ENCODE data around the gene TBC1D10B.

Gene TBC1D10B

DNA sequence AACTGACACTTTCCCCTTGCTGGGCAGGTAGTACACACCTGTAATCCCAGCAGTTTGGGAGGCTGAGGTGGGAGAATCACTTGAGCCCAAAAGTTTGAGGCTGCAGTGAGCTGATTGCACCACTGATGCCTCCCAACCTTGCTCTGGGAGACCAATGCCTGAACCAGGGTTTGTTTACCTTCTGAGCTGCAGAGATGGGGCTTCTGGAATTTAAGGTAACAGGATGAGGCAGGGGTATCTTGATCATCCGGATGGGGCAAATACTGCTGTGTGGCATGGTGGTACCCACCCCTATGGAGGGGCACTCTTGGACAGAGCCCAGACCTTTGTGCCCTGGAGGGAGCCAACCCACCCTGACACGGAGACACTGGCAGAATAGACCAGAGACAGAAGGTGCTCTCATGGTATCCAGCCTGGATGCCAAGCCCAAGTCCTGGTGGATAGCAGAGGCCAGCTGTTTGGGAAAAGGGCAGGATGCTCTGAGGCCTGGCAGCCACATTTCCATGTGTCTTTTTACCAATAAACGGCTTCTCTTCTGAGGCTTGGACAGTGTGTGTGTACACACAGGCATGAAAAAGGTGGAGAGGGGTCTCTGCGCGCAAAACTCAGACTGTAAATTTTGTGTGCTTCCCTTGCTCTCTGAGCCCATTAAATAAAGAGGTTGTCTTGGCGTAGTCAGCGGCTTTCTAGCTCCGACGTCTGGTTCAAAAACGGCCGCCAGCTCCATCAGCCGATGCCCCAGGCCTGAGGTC is 29.3 kb upstream of the TBC1D10B start:
- peak overlapping the region; percentile 50 for H3K4me3 ChIP-seq (ENCODE audit: low read depth, low read length, poor library complexity, severe bottlenecking)
- H3K9me3 ChIP-seq (ENCODE audit: low read length), result no peaks in the 10 kb centered on the region
- peak overlapping the region; percentile 24; the same call in 1 of the 2 replicates for H3K9ac ChIP-seq (ENCODE audit: low read length)
- H3F3A ChIP-seq (ENCODE audit: insufficient read depth, low read length), result no peaks in the 10 kb centered on the region
- H3K36me3 ChIP-seq (ENCODE audit: insufficient read depth, low read length), result peaks cover 30% of the 10 kb centered on the region
- H3K4me2 ChIP-seq (ENCODE audit: low read length), result peak overlapping the region; percentile 75
- no peaks in the 10 kb centered on the region for H3K79me2 ChIP-seq (ENCODE audit: insufficient read depth, low read length)
- H3K9me2 ChIP-seq (ENCODE audit: low read depth, low read length), result no peaks in the 10 kb centered on the region
- no peak for TF ChIP-seq EZH2 (IDR thresholded peaks at IDR 0.05; ENCODE audit: borderline replicate concordance, low read length)
- H3K27me3 ChIP-seq (ENCODE audit: insufficient read depth, low read length), result no peaks in the 10 kb centered on the region
- no peak overlapping the region for H2AFZ ChIP-seq (ENCODE audit: low read length)
- H3K27ac ChIP-seq (ENCODE audit: low read depth, low read length, poor library complexity, severe bottlenecking), result no peak overlapping the region
- H4K20me1 ChIP-seq (ENCODE audit: insufficient read depth, low read length), result no peaks in the 10 kb centered on the region
- peaks cover 27% of the 10 kb centered on the region for H3K4me1 ChIP-seq (ENCODE audit: insufficient read depth, low read length, severe bottlenecking)

DNA sequence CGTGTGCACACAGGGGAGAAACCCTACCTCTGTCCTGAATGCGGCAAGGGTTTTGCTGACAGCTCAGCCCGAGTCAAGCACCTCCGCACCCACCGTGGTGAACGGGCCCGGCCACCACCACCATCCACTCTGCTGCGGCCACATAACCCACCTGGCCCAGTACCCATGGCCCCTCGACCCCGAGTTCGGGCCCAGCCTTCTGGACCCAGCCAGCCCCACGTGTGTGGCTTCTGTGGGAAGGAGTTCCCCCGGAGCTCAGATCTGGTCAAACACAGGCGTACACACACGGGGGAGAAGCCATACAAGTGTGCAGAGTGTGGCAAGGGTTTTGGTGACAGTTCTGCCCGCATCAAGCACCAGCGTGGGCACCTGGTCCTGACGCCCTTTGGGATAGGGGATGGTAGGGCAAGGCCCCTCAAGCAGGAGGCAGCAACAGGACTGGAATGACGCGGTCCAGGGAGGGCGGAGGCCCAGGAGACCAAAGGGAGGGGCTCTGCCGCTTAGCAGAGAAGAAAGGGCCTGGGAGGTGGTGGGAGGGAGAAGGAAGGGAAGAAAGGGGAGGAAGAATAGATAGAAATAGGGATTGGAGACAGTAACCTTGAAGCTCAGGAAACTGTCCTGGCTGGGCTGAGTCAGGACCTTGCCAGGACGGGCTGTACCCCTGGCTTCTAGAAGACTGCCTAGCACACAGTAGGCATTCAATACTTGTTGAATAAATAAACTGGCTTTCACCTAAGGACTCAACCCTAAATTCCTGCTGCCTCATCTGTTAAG is 28.6 kb upstream of the TBC1D10B start:
- H3K36me3 ChIP-seq (ENCODE audit: insufficient read depth, low read length), result peaks cover 30% of the 10 kb centered on the region
- no peak overlapping the region for H3K4me2 ChIP-seq (ENCODE audit: low read length)
- H3K27ac ChIP-seq (ENCODE audit: low read depth, low read length, poor library complexity, severe bottlenecking), result no peak overlapping the region
- peaks cover 34% of the 10 kb centered on the region for H3K4me1 ChIP-seq (ENCODE audit: insufficient read depth, low read length, severe bottlenecking)
- no peaks in the 10 kb centered on the region for H3K9me3 ChIP-seq (ENCODE audit: low read length)
- no peak overlapping the region for H3K9ac ChIP-seq (ENCODE audit: low read length)
- H3K4me3 ChIP-seq (ENCODE audit: low read depth, low read length, poor library complexity, severe bottlenecking), result no peak overlapping the region
- TF ChIP-seq EZH2 (IDR thresholded peaks at IDR 0.05; ENCODE audit: borderline replicate concordance, low read length), result no peak
- TF ChIP-seq, protein P1, sequence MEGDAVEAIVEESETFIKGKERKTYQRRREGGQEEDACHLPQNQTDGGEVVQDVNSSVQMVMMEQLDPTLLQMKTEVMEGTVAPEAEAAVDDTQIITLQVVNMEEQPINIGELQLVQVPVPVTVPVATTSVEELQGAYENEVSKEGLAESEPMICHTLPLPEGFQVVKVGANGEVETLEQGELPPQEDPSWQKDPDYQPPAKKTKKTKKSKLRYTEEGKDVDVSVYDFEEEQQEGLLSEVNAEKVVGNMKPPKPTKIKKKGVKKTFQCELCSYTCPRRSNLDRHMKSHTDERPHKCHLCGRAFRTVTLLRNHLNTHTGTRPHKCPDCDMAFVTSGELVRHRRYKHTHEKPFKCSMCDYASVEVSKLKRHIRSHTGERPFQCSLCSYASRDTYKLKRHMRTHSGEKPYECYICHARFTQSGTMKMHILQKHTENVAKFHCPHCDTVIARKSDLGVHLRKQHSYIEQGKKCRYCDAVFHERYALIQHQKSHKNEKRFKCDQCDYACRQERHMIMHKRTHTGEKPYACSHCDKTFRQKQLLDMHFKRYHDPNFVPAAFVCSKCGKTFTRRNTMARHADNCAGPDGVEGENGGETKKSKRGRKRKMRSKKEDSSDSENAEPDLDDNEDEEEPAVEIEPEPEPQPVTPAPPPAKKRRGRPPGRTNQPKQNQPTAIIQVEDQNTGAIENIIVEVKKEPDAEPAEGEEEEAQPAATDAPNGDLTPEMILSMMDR (IDR thresholded peaks at IDR 0.05; ENCODE audit: low read length), result no peak
- H2AFZ ChIP-seq (ENCODE audit: low read length), result no peak overlapping the region
- H4K20me1 ChIP-seq (ENCODE audit: insufficient read depth, low read length), result no peaks in the 10 kb centered on the region
- H3K27me3 ChIP-seq (ENCODE audit: insufficient read depth, low read length), result no peaks in the 10 kb centered on the region
- no peaks in the 10 kb centered on the region for H3K9me2 ChIP-seq (ENCODE audit: low read depth, low read length)
- H3F3A ChIP-seq (ENCODE audit: insufficient read depth, low read length), result no peaks in the 10 kb centered on the region
- no peaks in the 10 kb centered on the region for H3K79me2 ChIP-seq (ENCODE audit: insufficient read depth, low read length)

DNA sequence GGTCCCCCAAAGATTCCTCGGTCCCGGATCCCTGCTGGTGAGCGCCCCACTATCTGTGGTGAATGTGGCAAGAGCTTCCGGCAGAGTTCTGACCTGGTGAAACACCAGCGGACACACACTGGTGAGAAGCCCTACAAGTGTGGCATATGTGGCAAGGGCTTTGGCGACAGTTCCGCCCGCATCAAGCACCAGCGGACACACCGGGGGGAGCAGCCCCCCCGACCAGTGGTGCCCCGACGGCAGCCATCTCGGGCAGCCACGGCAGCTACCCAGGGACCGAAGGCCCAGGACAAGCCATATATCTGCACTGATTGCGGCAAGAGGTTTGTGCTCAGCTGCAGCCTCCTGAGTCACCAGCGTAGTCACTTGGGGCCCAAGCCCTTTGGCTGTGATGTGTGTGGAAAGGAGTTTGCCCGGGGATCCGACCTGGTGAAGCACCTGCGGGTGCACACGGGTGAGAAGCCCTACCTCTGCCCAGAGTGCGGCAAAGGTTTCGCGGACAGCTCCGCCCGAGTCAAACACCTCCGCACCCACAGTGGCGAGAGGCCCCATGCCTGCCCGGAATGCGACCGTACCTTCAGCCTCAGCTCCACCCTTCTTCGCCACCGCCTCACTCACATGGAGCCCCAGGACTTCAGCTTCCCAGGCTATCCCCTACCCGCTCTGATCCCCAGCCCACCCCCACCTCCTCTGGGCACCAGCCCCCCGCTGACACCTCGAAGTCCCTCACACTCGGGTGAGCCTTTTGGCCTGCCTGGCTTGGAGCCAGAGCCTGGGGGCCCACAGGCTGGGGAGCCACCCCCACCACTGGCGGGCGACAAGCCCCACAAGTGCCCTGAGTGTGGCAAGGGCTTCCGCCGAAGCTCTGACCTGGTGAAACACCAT is 27.7 kb upstream of the TBC1D10B start:
- Histone ChIP-seq H3K4me3 (ENCODE audit: low read depth, low read length, poor library complexity, severe bottlenecking) (no peak overlapping the region), H3K79me2 (ENCODE audit: insufficient read depth, low read length) (no peaks in the 10 kb centered on the region), H3K9me2 (ENCODE audit: low read depth, low read length) (no peaks in the 10 kb centered on the region), H3F3A (ENCODE audit: insufficient read depth, low read length) (no peaks in the 10 kb centered on the region), H3K36me3 (ENCODE audit: insufficient read depth, low read length) (peaks cover 30% of the 10 kb centered on the region), H3K9ac (ENCODE audit: low read length) (no peak overlapping the region), H2AFZ (ENCODE audit: low read length) (no peak overlapping the region), H3K9me3 (ENCODE audit: low read length) (no peaks in the 10 kb centered on the region), H4K20me1 (ENCODE audit: insufficient read depth, low read length) (no peaks in the 10 kb centered on the region), H3K27ac (ENCODE audit: low read depth, low read length, poor library complexity, severe bottlenecking) (no peak overlapping the region), H3K27me3 (ENCODE audit: insufficient read depth, low read length) (no peaks in the 10 kb centered on the region), H3K4me1 (ENCODE audit: insufficient read depth, low read length, severe bottlenecking) (peaks cover 35% of the 10 kb centered on the region), H3K4me2 (ENCODE audit: low read length) (no peak overlapping the region)
- TF ChIP-seq, protein P1 (IDR thresholded peaks at IDR 0.05; ENCODE audit: low read length), result no peak
- TF ChIP-seq EZH2 (IDR thresholded peaks at IDR 0.05; ENCODE audit: borderline replicate concordance, low read length), result no peak

Measured in OCI-LY1 (cell line).